NCI-H748 (cell line): Measurements from ENCODE around the gene APOL2.

ENCODE experiments used
- DNase-seq: peaks from one replicate; lab custom pipeline; 2025; ENCODE audit not compliant: unreplicated experiment; lab: John Stamatoyannopoulos, UW

The APOL2 gene

DNA sequence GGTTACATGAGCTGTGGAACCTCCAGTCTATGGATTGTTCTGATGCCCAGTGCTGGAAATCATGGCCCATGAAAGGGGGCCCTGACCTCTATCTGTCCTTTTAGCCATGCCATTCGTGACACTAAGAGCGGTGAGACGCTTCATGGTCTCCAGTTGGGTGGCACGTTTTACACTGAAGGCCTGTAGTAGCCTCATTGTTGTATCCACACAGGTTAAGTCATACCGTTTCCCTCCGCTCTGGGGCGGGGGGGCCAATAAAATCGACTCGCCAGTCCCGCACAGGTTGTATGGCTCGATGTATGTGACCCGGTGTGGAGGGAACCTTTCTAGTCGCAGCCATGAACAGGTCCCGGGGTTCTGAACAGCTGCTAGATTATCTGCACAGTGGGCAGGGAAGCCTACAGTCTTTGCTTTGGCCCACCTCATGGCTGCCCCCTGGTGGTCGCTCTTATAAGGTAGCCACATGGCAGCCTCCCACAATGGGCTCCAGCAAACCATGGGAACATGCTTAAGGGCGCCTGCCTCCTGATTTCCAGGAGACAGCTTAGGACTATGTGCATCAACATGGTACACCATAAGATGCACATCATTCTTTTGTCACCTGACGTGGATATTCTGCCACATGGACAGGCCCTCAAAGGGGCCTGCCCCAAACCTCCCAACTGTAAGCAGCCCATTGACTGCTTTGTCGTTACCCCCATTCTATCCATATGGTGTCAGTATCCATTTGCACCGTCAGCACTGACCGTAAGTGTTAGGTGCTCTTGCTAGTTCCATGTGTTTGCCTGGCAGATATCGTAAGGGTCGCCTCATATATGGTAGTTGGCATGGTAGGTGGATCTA is 59.1 kb downstream of the APOL2 start:
- DNase-seq: peak; percentile 55

DNA sequence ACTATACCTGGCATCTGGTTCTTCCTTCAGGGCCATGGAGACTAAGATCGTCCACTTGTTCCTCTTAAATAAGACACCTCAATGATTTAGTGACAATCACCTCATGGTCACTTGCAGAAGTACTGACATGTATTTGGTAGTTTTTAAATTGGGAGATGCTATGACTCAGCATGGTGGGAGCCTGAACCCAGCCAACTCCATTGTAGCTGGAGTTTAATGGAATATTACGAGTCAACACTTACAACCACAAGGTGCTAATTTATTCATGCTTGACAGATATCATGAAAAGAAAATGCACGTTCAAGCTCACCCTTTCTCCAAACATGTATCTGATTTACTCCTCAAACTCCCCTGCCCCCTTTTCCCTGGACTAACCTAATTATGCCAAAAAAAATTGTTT is 62.2 kb downstream of the APOL2 start:
- no peak for DNase-seq
